Activated CD4-positive, alpha-beta T cell treated with anti-CD3 and anti-CD28 coated beads, Interleukin-2, amount 10 ng/mL, durations not matched to agents 24 days and 14 days (primary cell): ENCODE measurements around the gene MGAT2. TPM values are rescaled to one million over a fixed set of nuclear protein-coding genes. Genes with fewer than 3 reads are reported as not detected.
"Not testable (repeated sequence)": the region's sequence is repeated elsewhere in the genome, so short reads cannot be mapped to it uniquely, and the experiment has no call there.

Experiments
- DNase-seq: peaks from one replicate; pipeline ENCODE4 v3.0.0; 2022
- H3K27ac Mint-ChIP-seq: one replicate; pipeline ENCODE4 v1.8.0; 2022; ENCODE audit warnings: mild to moderate bottlenecking, mixed read lengths
- H3K27me3 Mint-ChIP-seq: one replicate; pipeline ENCODE4 v1.8.0; 2022; ENCODE audit warnings: mixed read lengths
- H3K36me3 Mint-ChIP-seq: one replicate; pipeline ENCODE4 v1.8.0; 2022; ENCODE audit warnings: low read depth, mild to moderate bottlenecking, mixed read lengths
- H3K4me1 Mint-ChIP-seq: one replicate; pipeline ENCODE4 v1.8.0; 2021; ENCODE audit warnings: mixed read lengths
- H3K4me3 Mint-ChIP-seq: one replicate; pipeline ENCODE4 v1.8.0; 2022; ENCODE audit warnings: mild to moderate bottlenecking, moderate library complexity, mixed read lengths
- H3K9me3 Mint-ChIP-seq: one replicate; pipeline ENCODE4 v1.8.0; 2021; ENCODE audit warnings: mixed read lengths
- intact Hi-C: fragments of 100-400 bp; cut with micrococcal nuclease; formaldehyde crosslinking; loops from one replicate; pipeline ENCODE4 v1.15.1; 2023
- total RNA-seq: library from RNA; stranded (reverse); gene quantifications from 2 replicates; pipeline ENCODE4 v1.2.3, GENCODE V29; 2022

Gene MGAT2
- total RNA-seq, 1 donor from 2014 or later = 45.6 TPM

DNA sequence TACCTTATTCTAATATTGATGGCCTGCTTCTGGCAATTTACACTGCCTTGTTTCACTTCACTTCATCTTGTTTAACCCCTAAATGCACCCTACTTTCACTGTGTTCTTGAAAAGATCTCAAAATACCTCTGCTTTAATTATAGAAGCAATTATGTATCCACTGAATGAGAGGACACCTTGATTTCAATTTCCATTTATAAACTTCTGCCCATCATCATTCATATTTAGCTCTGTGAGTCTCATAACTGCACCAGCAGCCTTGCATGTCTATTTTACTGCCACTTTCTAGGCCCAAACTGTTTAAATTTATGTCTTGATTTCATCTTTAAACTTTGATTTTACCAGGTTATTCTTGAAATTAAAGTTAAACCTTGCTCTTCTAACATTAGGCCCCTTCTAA, 21.6 kb downstream of the MGAT2 start:
- H3K9me3 Mint-ChIP-seq = no peaks in the 10 kb centered on the region
- no peak overlapping the region for H3K4me3 Mint-ChIP-seq
- H3K36me3 Mint-ChIP-seq = peaks cover 48% of the 10 kb centered on the region
- peaks cover 26% of the 10 kb centered on the region for H3K4me1 Mint-ChIP-seq
- intact Hi-C loops = no loop called here
- no peak for DNase-seq
- peak overlapping the region; percentile 71 for H3K27ac Mint-ChIP-seq
- no peaks in the 10 kb centered on the region for H3K27me3 Mint-ChIP-seq

DNA sequence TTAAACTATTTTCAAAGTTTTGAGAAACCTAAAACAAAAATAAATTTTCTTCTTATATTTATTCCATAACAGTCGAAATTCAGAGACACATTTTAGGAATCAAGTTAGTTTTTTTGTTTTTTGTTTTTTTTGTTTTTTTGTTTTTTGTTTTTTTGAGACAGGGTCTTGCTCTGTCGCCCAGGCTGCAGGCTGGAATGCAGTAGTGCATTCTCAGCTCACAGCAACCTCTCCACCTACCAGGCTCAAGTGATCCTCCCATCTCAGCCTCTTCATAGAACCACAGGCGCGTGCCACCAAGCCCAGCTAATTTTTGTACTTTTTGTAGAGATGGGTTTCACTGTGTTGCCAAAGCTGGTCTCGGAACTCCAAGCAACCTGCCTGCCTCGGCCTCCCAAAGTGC, 32.9 kb downstream of the MGAT2 start:
- Mint-ChIP-seq H3K36me3 (peaks cover 13% of the 10 kb centered on the region), H3K27ac (no peak overlapping the region), H3K27me3 (no peaks in the 10 kb centered on the region), H3K4me1 (peaks cover 4% of the 10 kb centered on the region), H3K4me3 (no peak overlapping the region), H3K9me3 (no peaks in the 10 kb centered on the region)
- intact Hi-C loops = no loop called here
- DNase-seq = no peak

DNA sequence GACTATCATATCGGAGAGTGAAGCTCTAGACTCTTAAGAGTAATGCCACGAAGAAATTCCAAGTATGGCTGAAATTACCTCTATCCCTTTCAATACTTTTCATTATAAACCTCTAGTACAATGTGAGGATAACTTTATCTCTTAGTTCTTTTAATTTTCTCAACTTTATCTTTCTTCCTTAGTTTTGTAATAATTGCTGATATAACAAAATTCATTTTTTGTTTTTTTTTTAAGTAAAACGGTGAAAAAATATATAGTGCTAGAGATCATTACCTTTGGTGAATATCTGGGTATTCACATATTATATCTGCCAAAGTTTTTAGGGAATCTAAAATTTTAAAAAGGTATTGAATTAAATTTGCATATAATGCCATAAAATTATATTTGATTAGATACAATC, 33.9 kb downstream of the MGAT2 start:
- no peaks in the 10 kb centered on the region for H3K27me3 Mint-ChIP-seq
- H3K27ac Mint-ChIP-seq = no peak overlapping the region
- peaks cover 4% of the 10 kb centered on the region for H3K4me1 Mint-ChIP-seq
- no peak for DNase-seq
- no peak overlapping the region for H3K4me3 Mint-ChIP-seq
- peaks cover 13% of the 10 kb centered on the region for H3K36me3 Mint-ChIP-seq
- intact Hi-C loops = no loop called here
- H3K9me3 Mint-ChIP-seq = no peaks in the 10 kb centered on the region

DNA sequence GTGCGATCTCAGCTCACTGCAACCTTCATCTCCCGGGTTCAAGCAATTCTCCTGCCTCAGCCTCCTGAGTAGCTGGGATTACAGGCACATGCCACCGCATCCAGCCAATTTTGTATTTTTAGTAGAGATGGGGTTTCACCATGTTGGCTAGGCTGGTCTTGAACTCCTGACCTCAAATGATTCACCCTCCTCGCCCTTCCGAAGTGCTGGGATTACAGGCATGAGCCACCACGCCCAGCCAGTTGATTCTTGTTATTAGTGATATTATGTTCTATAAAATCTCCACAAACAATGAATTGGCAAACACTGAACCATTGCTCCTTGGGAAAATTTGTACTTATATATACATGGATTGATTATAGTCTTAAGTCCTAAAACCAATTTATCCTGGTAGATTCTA, 36.9 kb downstream of the MGAT2 start:
- peaks cover 14% of the 10 kb centered on the region for H3K36me3 Mint-ChIP-seq
- H3K27ac Mint-ChIP-seq, H3K4me1 Mint-ChIP-seq, H3K4me3 Mint-ChIP-seq, H3K9me3 Mint-ChIP-seq, intact Hi-C loops, DNase-seq, H3K27me3 Mint-ChIP-seq: not testable (repeated sequence)

DNA sequence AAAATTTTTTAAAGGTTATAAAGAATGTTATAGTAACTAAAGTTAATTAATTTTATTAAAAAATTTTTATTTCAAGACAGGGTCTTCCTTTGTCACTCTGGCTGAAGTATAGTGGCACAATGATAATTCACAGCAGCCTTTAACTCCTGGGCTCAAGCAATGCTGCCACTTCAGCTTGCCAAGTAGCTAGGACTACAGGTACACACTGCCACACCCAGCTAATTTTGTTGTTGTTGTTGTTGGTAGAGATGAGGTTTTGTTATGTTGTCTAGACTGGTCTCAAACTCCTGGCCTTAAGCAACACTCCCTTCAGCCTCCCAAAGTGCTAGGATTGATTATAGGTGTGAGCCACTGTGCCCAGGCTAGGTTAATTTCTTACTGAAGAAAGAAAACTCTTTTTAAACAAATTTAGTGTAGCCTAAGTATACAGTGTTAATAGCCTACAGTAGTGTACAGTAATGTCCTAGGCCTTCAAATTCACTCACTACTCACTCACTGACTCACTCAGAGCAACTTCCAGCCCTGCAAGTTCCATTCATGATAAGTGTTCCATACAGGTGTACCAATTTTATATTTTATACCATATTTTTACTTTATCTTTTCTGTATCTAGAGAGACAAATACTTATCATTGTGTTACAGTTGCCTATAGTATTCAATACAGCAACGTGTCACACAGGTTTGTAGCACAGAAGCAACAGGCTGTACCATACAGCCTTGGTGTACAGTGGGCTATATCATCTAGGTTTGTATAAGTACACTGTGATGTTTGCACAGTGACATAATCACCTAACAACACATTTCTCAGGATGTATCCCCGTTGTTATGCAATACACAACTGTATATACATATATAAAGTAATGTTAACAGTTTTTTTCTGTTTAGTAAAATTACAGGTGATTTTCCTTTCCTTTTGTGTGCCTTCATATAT, 39.2 kb downstream of the MGAT2 start:
- Mint-ChIP-seq H3K36me3 (peaks cover 11% of the 10 kb centered on the region), H3K9me3 (no peaks in the 10 kb centered on the region), H3K4me1 (no peaks in the 10 kb centered on the region), H3K27ac (no peak overlapping the region), H3K27me3 (no peaks in the 10 kb centered on the region), H3K4me3 (no peak overlapping the region)
- no peak for DNase-seq
- intact Hi-C loops = no loop called here

DNA sequence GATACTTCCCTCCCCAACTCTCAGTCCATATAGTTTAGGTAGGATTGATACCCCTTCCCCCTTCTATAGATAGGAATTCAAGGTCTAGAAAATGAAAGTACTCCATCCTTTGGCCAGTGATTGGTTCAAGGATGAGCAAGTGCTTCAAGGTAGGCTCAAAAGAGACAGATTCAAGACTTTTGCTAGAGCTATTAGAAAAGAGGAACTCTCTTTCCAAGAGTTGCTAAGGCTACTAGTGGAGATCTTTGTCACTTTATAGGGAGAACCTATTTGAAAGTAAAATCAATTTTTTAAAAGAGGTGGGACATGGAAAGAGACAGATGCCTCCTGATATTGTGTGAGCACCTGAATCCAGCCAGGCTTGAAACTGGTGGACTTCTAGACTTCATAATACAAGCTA, 49.9 kb downstream of the MGAT2 start:
- H3K27ac Mint-ChIP-seq = no peak overlapping the region
- H3K4me1 Mint-ChIP-seq = peaks cover 3% of the 10 kb centered on the region
- H3K27me3 Mint-ChIP-seq = no peaks in the 10 kb centered on the region
- no peak for DNase-seq
- no peaks in the 10 kb centered on the region for H3K9me3 Mint-ChIP-seq
- H3K4me3 Mint-ChIP-seq = no peak overlapping the region
- peaks cover 48% of the 10 kb centered on the region for H3K36me3 Mint-ChIP-seq
- intact Hi-C loops = no loop called here

Other genes starting within 250 kb of the MGAT2 start
- 1,960 and 2,033 TPM in 2 replicates for gene RPS29, start 34.4 kb upstream of the MGAT2 start, total RNA-seq
- gene LRR1, start 21.9 kb upstream of the MGAT2 start, total RNA-seq = 47.7 and 50.4 TPM in 2 replicates
- 221 and 229 TPM in 2 replicates for gene RPL36AL, start 173 bp upstream of the MGAT2 start, total RNA-seq
- gene DNAAF2, start 14.4 kb downstream of the MGAT2 start, total RNA-seq = 12.3 and 12.5 TPM in 2 replicates
- gene POLE2, start 67.4 kb downstream of the MGAT2 start, total RNA-seq = 52.8 and 58.4 TPM in 2 replicates
- gene KLHDC1, start 72.3 kb downstream of the MGAT2 start, total RNA-seq = 0.95 and 0.96 TPM in 2 replicates
- 24.6 and 28.0 TPM in 2 replicates for gene KLHDC2, start 147.4 kb downstream of the MGAT2 start, total RNA-seq
- gene NEMF, start 232.0 kb downstream of the MGAT2 start, total RNA-seq = 65.8 and 75.4 TPM in 2 replicates